OCI-LY7 (cell line): ENCODE measurements around the gene YWHAQ. TPM values are rescaled to one million over a fixed set of nuclear protein-coding genes. Genes with fewer than 3 reads are reported as not detected.

Experiments used
- BruUV-seq: library from RNA; stranded (reverse); fragments of 400-500 nt; replicated peaks from 2 replicates; lab custom pipeline; 2021; lab: Mats Ljungman, UMichigan
- CTCF ChIA-PET: fragments of 300-600 bp; sonication (Branson Sonifier 250); formaldehyde crosslinking; loops from one replicate; lab custom pipeline; 2022; ENCODE audit warnings: antibody characterized with exemption; ENCODE audit not compliant: unreplicated experiment; lab: Charles Lee
- POLR2A ChIA-PET: fragments of 300-600 bp; sonication (Branson Sonifier 250); formaldehyde crosslinking; loops from one replicate; lab custom pipeline; 2022; ENCODE audit warnings: antibody characterized with exemption; lab: Charles Lee
- DNase-seq: peaks from one replicate; pipeline ENCODE4 v3.0.0-alpha.2; 2015; ENCODE audit warnings: low spot score
- H2AFZ ChIP-seq: fragments of 200-600 bp; sonication (generic), shearing (Covaris generic); 2 replicates; pipeline ENCODE4 v1.6.1; 2014; ENCODE audit warnings: mild to moderate bottlenecking, antibody characterized with exemption, low read length, moderate library complexity
- H3K27ac ChIP-seq: fragments of 200-600 bp; sonication (generic); 2 replicates; pipeline ENCODE4 v1.5.1; 2014; ENCODE audit warnings: mixed run types, low read depth, mild to moderate bottlenecking, moderate library complexity, low read length, inconsistent platforms; ENCODE audit not compliant: poor library complexity, severe bottlenecking
- H3K36me3 ChIP-seq: fragments of 200-600 bp; sonication (generic); 2 replicates; pipeline ENCODE4 v1.6.1; 2014; ENCODE audit warnings: mild to moderate bottlenecking, antibody characterized with exemption, low read length, moderate library complexity, mixed read lengths; ENCODE audit not compliant: insufficient read depth
- H3K4me1 ChIP-seq: fragments of 200-600 bp; sonication (generic); 2 replicates; pipeline ENCODE4 v1.5.1; 2014; ENCODE audit warnings: mild to moderate bottlenecking, low read length; ENCODE audit not compliant: insufficient read depth, poor library complexity, severe bottlenecking
- H3K4me2 ChIP-seq: fragments of 200-600 bp; sonication (generic); 2 replicates; pipeline ENCODE4 v1.6.1; 2014; ENCODE audit warnings: mild to moderate bottlenecking, low read length
- H3K4me3 ChIP-seq: fragments of 200-600 bp; sonication (generic); 2 replicates; pipeline ENCODE4 v1.5.1; 2014; ENCODE audit warnings: mild to moderate bottlenecking, low read depth, low read length; ENCODE audit not compliant: poor library complexity, severe bottlenecking
- H3K79me2 ChIP-seq: fragments of 200-600 bp; sonication (generic); 2 replicates; pipeline ENCODE4 v1.6.1; 2016; ENCODE audit warnings: low read depth, mild to moderate bottlenecking, low read length, moderate library complexity, mixed read lengths; ENCODE audit not compliant: insufficient read depth
- H3K9me2 ChIP-seq: fragments of 200-600 bp; sonication (generic); 2 replicates; pipeline ENCODE4 v1.6.1; 2016; ENCODE audit warnings: mild to moderate bottlenecking, low read length, mixed read lengths; ENCODE audit not compliant: insufficient read depth
- H3K9me3 ChIP-seq: fragments of 200-600 bp; sonication (generic); 2 replicates; pipeline ENCODE4 v1.6.1; 2014; ENCODE audit warnings: mild to moderate bottlenecking, mixed run types, low read length, mixed read lengths
- H4K20me1 ChIP-seq: fragments of 200-600 bp; sonication (generic); 2 replicates; pipeline ENCODE4 v1.6.1; 2014; ENCODE audit warnings: mild to moderate bottlenecking, antibody characterized with exemption, low read length, moderate library complexity, mixed read lengths; ENCODE audit not compliant: insufficient read depth
- CTCF ChIP-seq: fragments of 200-600 bp; sonication (generic); conservative IDR thresholded peaks from 2 replicates; pipeline ENCODE4 v1.5.1; 2014; ENCODE audit warnings: mild to moderate bottlenecking, antibody characterized with exemption, low read length, moderate library complexity, mixed read lengths
- EZH2phosphoT487 ChIP-seq: fragments of 200-600 bp; sonication (generic); IDR thresholded peaks from 2 replicates; pipeline ENCODE4 v1.6.1; 2018; ENCODE audit warnings: low read depth, borderline replicate concordance, mild to moderate bottlenecking, mixed run types, antibody characterized with exemption, low read length, moderate library complexity, mixed read lengths
- intact Hi-C: fragments of 100-400 bp; cut with micrococcal nuclease; formaldehyde crosslinking; loops from one replicate; pipeline ENCODE4 v1.10.0; 2022; ENCODE audit not compliant: unreplicated experiment
- total RNA-seq, 2 experiments: library from RNA; depleted of rRNA in 1 of 2; stranded (reverse); fragments of >200 nt in 1 of 2; shearing (Covaris generic) in 1 of 2; gene quantifications; 2 replicates each; pipeline ENCODE4 v1.2.3, GENCODE V29; 2014 to 2022

The YWHAQ gene
- total RNA-seq, 2 experiments from 2014 or later: 181 to 252 TPM

- ChIA-PET CTCF (no interaction called here), POLR2A (interaction anchor here (1.1 kb wide), 1 partner anchor 16 kb away, joined by 3 read pairs; no protein-coding TSS in a partner anchor)
- no peak overlapping the region for H2AFZ ChIP-seq
- H3K4me1 ChIP-seq: no peaks in the 10 kb centered on the region
- no peak overlapping the region for H3K4me2 ChIP-seq
- no peaks in the 10 kb centered on the region for H3K9me2 ChIP-seq
- H3K4me3 ChIP-seq: no peak overlapping the region
- DNase-seq: no peak
- no peak overlapping the region for H3K27ac ChIP-seq
- H4K20me1 ChIP-seq: no peaks in the 10 kb centered on the region
- BruUV-seq: no TSS peak
- H3K79me2 ChIP-seq: 0 out of 2 replicates have a peak, but pooled peaks cover 7% of the 10 kb centered on the region
- TF ChIP-seq CTCF (no peak), EZH2phosphoT487 (no peak)
- H3K36me3 ChIP-seq: peaks cover 47% of the 10 kb centered on the region
- H3K9me3 ChIP-seq: no peaks in the 10 kb centered on the region
- intact Hi-C loops: no loop called here
Observed at GRCh38 chr2:9582624-9583023, 48.2 kb downstream of the YWHAQ start.

DNA sequence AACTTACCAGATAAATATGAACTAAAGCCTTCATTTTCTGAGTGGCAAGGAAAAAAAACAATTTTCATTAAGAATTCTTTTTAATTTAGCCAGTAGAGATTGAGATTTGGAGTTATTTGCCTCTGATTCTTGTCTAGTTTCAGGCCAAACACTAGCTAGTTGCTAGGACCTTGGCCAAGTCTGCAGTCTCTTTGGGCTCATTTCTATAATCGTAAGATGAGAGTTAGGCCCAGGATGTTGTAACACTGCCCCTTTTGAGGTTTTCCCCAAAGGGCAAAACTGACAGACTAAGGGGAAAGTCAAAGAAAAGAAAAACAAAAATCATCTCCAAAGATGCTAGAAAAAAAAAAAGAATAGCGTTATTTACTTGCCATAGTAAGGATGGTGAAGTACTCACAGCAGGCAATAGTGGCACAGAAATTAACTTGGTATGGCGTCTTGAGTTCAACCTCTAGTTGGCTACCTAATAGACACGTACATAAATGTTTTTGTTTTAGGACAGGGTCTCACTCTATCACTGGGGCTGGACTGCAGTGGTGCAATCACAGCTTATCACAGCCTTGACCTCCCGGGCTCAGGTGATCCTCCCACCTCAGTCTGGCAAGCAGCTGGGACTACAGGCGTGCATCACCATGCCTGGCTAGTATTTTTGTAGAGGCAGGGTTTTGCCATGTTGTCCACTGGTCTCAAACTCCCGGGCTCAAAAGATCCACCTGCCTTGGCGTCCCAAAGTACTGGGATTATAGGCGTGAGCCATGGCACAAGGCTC, 52.1 kb downstream of the YWHAQ start:
- H3K27ac ChIP-seq: no peak overlapping the region
- POLR2A ChIA-PET: interaction anchor here (0.7 to 1.2 kb wide), 6 partner anchors 10 to 149 kb away, joined by 3 to 4 read pairs (median 3); no protein-coding TSS in a partner anchor
- CTCF ChIA-PET: no interaction called here
- H3K9me2 ChIP-seq: no peaks in the 10 kb centered on the region
- intact Hi-C loops: no loop called here
- no peak overlapping the region for H3K4me2 ChIP-seq
- no peaks in the 10 kb centered on the region for H3K79me2 ChIP-seq
- H3K9me3 ChIP-seq: no peaks in the 10 kb centered on the region
- BruUV-seq: no TSS peak
- no peak overlapping the region for H2AFZ ChIP-seq
- no peaks in the 10 kb centered on the region for H3K4me1 ChIP-seq
- H4K20me1 ChIP-seq: no peaks in the 10 kb centered on the region
- H3K4me3 ChIP-seq: no peak overlapping the region
- peaks cover 12% of the 10 kb centered on the region for H3K36me3 ChIP-seq
- no peak for TF ChIP-seq CTCF
- no peak for TF ChIP-seq EZH2phosphoT487
- DNase-seq: no peak

DNA sequence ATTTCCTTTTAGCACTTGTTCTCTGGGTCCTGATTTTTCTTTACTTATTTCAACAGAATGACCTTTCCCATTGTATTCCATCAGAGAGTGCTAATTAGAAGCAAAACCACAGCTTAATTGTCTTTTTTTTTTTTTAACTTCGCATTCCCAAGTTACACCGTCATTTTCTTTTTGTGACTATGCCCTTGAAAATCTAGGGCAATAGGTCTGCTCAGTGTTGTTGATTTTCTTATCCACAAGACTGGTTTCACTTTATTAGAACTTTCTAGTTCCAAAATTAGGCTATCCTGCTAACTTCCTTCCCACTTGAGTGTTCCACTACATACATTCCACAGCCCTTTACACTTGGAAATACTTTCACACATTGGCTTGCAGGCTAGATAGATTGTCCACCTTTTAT, 56.5 kb downstream of the YWHAQ start:
- Histone ChIP-seq H3K27ac (no peak overlapping the region), H3K36me3 (no peaks in the 10 kb centered on the region), H3K79me2 (no peaks in the 10 kb centered on the region), H3K9me2 (no peaks in the 10 kb centered on the region), H2AFZ (no peak overlapping the region), H3K4me3 (no peak overlapping the region), H4K20me1 (no peaks in the 10 kb centered on the region), H3K4me2 (no peak overlapping the region), H3K4me1 (no peaks in the 10 kb centered on the region), H3K9me3 (no peaks in the 10 kb centered on the region)
- intact Hi-C loops: no loop called here
- ChIA-PET POLR2A (interaction anchor here (0.6 to 2.2 kb wide), 6 partner anchors 9 to 1247 kb away, joined by 3 to 5 read pairs (median 3); no protein-coding TSS in a partner anchor), CTCF (no interaction called here)
- no TSS peak for BruUV-seq
- DNase-seq: no peak
- TF ChIP-seq EZH2phosphoT487 (no peak), CTCF (no peak)
